KOPT-K1 (cell line): ENCODE results near the gene C10orf90.

Experiments used
- H3K27ac ChIP-seq: fragments of 200-600 bp; sonication (generic); 2 replicates; pipeline ENCODE4 v1.5.1; 2016; ENCODE audit warnings: antibody characterized with exemption, mild to moderate bottlenecking, low read depth, low read length; ENCODE audit not compliant: poor library complexity, severe bottlenecking
- H3K36me3 ChIP-seq: fragments of 200-600 bp; sonication (generic); 2 replicates; pipeline ENCODE4 v1.5.1; 2017; ENCODE audit warnings: antibody characterized with exemption, mild to moderate bottlenecking, low read length, moderate library complexity; ENCODE audit not compliant: insufficient read depth
- H3K9me3 ChIP-seq: fragments of 200-600 bp; sonication (generic); 2 replicates; pipeline ENCODE4 v1.5.1; 2017; ENCODE audit warnings: antibody characterized with exemption, low read length, mild to moderate bottlenecking; ENCODE audit not compliant: insufficient read depth, poor library complexity, severe bottlenecking

C10orf90 gene

DNA sequence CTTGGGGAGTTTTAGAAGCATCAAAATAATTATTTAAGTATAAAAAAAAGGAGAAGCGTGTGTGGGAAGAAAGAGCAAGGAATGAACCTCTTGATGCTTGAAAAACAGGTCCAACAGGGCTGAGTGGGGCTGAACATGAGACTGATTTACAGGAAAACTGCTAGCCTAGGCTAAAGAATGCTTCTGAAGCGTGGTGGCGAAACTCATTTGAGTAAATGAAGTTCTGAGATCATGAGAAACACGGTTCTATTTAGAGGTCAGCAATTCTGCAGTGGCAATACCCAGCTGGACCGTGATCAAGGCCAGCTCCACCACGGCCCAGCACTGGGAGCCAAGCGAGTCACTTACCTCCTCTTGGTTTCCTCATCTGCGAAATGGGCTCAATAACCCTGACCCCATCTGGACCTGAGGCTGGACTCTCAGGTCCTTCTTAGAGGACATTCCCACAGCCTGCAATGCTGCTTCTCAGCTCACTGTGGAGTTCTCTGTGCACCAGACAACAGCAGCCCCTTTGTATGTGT, 142.1 kb downstream of the C10orf90 start:
- Histone ChIP-seq H3K36me3 (no peaks in the 10 kb centered on the region), H3K9me3 (no peaks in the 10 kb centered on the region), H3K27ac (no peak overlapping the region)

DNA sequence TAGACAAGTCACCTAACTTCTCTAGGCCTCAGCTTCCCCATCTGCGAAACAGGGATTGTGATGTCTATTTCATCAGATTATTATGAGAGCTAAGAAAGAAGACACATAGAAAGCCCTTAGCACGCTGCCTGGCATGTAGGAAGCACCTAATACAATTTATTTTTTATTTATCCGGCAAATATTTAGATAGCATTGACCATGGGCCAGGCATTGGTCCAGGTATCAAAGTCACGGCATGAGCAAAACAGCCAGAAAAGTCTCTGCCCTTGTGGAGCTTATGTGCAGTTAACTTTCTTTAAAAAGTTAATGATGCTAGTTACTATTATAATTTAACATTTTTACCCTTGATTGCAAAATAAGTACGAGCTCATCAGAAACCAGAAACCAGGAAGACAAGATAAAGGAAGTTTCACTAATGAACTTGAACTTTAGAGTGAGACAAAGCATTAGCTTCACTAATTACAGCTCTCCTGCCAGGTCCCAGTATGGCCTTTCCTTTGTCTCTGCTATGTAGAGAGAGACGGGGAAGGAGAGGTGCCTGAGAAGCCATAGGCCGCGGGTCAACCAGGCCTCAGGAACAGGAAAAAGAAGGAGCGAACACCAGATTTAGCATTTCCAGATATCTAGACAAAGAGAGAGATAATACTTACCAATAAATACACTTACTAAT, 142.7 kb downstream of the C10orf90 start:
- H3K9me3 ChIP-seq: no peaks in the 10 kb centered on the region
- H3K27ac ChIP-seq: no peak overlapping the region
- H3K36me3 ChIP-seq: no peaks in the 10 kb centered on the region

DNA sequence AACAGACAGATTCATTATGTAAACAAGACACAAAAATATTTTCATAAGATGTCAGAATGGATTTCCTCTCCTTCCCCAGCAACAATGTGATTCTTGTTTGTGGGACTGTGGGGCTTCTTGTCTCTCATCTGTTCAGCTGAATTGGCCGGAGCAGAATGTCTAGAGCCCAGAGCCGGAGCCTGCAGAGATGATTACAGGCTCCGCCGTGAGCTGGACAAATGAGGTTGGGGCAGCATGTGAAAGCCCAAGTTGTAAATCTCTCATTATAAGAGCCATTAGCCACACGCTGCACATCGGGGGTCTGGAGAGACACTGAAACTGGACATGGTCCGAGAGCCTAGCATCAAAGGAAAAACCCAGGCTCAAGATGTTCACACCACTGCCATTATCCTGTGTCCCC, 145.2 kb downstream of the C10orf90 start:
- H3K27ac ChIP-seq: no peak overlapping the region
- H3K36me3 ChIP-seq: no peaks in the 10 kb centered on the region
- no peaks in the 10 kb centered on the region for H3K9me3 ChIP-seq

DNA sequence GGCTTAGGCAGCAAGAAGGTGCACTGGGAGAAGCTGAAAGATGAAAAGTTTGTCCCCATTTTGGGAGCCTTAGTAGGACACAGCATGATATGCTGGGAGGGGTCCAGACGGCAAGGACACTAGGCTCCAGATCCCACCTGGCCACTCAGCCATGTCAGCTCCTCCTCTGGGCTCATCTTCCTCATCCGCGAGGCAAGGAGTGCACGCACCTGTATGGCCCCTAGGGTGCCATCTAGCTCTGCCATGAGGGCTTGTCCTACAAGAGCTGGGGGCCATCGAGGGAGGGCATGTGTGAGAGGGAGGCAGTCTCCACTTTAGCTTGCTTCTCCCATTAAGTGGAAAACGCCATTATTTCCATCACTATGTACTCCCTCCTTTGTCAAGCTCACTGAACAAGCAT, 146.0 kb downstream of the C10orf90 start:
- no peaks in the 10 kb centered on the region for H3K36me3 ChIP-seq
- H3K27ac ChIP-seq: no peak overlapping the region

DNA sequence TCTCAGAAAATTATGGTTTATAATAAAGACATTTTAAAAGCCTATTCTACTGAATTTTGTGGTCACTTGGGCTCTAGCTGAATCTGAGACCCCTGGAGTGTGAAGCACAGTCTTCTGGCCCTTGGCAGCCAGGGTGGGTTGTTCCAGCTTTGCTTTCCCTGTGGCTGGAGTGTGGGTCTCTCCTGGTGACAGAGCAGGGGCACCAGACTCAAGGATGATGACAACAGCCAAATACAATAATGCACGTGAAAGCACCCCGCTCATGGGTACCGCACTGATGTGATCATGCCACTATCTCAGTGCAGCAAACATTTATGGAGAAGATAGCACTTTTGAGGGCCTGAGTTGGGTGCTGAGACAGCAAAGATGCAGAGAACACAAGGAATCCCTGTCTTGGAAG, 147.4 kb downstream of the C10orf90 start:
- Histone ChIP-seq H3K27ac (no peak overlapping the region), H3K9me3 (no peaks in the 10 kb centered on the region), H3K36me3 (no peaks in the 10 kb centered on the region)

More for the DNA sequence above, 146.0 kb downstream of the C10orf90 start:
- H3K9me3 ChIP-seq: no peaks in the 10 kb centered on the region

DNA sequence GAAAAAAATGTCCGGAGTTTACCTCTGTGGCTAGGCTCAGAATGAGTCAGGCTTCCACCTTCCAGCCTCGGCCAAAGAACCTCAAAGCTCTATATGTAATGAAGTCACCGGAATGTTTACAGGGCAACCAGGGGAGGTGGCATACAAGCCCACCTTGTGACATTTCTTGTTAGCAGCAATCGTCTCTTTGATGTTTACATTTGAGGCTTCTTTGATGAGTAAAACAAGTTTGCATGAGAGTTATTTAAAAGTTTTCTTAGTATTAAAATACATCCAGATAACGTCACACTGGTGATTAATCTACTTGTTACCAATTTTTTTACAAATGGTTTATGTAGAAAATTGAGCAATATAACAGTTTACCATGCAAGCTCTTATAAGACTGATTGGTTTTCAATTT, 149.1 kb downstream of the C10orf90 start:
- no peaks in the 10 kb centered on the region for H3K9me3 ChIP-seq
- H3K27ac ChIP-seq: no peak overlapping the region
- no peaks in the 10 kb centered on the region for H3K36me3 ChIP-seq

DNA sequence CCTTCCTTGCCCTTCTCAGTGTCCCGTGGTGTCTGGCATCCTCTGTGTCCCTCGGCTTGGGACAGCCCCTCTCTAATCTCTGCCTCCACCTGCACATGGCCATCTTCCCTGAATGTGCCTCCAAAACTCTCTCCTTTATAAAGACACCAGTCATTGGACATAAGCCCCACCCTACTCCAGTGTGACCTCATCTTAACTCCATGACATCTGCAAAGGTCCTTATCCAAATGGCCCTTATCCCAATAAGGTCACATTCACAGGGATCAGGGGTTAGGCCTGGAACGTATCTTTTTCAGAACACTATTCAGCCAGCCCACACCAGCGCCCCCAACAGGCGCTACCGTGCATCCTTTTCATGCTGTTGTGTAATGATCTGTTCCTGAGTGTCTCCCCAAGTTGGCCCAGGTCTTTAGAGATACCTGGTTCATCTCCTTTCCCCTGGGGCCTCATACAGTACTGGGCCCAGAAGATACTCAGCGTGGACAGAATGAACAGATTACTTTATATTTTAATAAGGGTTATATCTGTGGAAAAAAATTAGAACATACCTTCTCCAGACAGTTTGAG, 149.7 kb downstream of the C10orf90 start:
- H3K9me3 ChIP-seq: no peaks in the 10 kb centered on the region
- no peak overlapping the region for H3K27ac ChIP-seq
- H3K36me3 ChIP-seq: no peaks in the 10 kb centered on the region

DNA sequence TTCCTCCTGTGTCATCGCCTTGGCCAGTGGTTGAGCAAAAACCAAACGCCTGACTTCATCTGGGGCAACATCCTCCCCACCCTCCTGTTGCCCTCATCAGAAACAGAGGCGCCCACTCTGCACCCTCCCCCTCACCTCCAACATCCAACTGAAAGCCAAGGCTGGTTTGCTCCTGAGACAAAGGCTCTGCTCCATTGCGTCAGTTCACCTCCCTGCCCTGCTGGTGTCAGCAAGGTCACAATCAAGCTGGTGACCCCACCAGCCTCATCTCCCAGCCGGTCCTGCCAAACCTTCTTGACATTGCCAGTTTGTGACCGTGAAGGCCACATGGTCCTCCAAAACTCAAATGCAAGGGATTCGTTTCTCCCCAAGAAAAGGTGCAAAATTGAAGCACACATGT, 150.5 kb downstream of the C10orf90 start:
- H3K9me3 ChIP-seq: no peaks in the 10 kb centered on the region
- H3K36me3 ChIP-seq: no peaks in the 10 kb centered on the region
- H3K27ac ChIP-seq: no peak overlapping the region

DNA sequence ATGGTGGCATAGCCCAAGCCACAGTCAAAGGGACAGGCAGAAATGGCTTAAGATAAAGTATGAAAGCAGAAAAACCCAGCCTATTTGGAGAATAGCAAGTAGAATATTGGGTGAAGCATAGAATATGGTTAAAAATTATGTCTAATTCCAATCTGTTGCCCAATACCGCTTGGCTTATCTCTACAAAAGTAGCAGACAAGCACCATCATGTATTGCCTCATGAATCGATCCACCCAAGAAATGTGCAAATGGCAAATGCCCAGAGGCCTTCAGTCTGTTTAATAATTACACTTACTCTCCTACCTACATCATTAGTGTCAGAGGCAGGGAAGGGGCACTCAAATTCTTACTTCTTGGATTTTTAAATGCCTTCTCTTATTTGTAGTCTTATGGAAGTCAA, 151.3 kb downstream of the C10orf90 start:
- Histone ChIP-seq H3K9me3 (no peaks in the 10 kb centered on the region), H3K27ac (no peak overlapping the region), H3K36me3 (no peaks in the 10 kb centered on the region)

DNA sequence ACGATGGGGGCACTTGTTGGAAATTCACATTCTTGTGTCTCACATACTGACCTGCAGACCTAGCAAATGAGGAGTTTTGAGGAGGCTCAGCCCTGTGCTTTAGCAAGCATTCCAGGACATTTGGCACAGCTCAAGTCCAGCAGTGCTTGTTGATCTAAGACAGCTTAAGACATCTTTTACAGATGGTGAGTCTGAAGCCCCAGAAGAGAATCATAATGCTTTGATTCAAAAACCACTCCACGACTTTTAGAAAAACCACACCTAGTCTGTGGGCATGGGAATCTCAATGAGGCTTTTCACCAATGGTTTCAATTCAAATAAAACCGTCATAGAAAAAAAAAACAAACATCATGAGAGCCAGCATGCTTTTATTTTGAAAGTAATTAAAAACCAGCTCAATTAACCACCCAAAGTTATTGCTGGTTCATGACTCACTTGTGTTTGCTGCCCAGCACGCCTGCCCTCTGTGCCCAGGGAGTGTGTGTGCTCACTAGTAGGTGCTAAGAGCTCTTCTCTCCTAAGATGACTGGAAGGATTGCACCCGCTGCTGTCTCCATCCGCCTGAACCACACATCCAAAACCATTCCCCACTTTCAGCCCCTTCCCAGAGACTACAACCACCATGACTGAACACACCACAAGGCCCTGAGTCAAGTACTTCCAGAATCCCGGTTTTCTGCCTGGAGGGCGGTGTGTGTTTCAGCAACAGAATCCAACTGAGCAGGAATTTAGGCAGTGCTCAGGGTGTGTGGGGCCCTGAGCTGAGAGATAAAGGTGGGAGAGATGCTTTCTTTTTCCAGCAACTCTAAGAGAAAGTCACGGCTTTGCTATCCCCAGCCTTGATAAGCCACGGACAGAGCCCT, 152.0 kb downstream of the C10orf90 start:
- no peaks in the 10 kb centered on the region for H3K9me3 ChIP-seq
- H3K27ac ChIP-seq: no peak overlapping the region
- no peaks in the 10 kb centered on the region for H3K36me3 ChIP-seq

DNA sequence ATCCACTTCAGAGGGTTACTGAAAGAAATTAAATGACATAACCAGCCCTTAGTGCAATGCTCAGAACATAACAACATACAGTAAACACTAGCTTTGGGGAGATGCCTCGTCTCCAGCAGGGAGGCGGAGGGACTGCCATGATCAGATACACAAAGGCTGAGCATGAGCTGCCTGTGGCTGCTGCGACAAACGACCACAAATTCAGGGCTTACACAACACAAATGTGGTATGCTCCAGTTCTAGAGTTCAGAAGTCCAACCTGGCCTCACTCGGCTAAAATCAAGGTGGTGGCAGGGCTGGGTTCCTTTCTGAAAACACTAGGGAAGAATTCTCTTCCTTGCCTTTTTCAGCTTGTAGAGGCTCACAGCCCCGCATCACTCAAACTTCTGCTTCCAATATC, 154.0 kb downstream of the C10orf90 start:
- H3K27ac ChIP-seq: no peak overlapping the region
- H3K36me3 ChIP-seq: no peaks in the 10 kb centered on the region
- H3K9me3 ChIP-seq: no peaks in the 10 kb centered on the region

DNA sequence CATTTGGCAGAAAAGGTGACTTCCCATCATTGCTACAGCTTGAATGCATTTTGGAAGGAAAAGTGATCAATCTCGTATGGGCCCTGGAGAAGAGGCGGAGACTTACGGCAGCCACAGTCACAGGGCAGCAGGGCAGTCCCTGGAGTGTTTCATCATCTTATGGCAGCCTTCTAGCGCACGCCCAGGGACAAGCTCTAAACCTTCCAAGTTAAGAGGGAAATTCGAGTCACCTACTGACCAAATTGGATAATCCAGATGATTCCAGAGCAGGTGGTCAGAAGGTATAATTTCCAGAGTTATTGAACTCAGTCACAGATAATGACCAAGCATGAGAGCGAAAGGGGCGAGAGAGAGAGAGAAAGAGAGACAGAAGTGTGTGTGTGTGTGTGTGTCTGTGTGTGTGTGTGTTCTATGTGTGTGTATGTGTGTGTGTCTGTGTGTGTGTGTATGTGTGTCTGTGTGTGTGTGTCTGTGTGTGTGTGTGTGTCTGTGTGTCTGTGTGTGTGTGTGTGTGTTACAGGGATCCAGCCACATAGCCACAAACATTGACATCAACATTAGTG, 158.5 kb downstream of the C10orf90 start:
- no peaks in the 10 kb centered on the region for H3K36me3 ChIP-seq
- H3K27ac ChIP-seq: no peak overlapping the region
- no peaks in the 10 kb centered on the region for H3K9me3 ChIP-seq

DNA sequence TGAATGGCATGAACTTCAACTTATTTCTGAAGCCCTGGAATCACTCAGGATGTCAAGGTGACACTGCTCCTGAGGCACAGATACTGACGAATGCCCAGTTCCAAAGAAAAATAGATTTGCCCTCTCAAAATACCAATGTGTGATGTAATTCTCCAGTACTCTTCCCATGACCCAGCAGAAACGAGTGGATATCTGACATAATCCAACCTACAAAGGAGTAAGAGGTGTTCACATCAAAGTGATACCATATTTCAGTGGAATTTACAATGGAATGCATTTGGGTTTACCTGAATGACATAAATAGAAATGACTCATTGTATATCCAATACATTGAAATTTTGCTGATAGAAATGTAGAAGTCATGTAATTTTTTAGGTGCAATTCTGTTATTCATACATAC, 161.3 kb downstream of the C10orf90 start:
- Histone ChIP-seq H3K36me3 (no peaks in the 10 kb centered on the region), H3K27ac (no peak overlapping the region), H3K9me3 (no peaks in the 10 kb centered on the region)

DNA sequence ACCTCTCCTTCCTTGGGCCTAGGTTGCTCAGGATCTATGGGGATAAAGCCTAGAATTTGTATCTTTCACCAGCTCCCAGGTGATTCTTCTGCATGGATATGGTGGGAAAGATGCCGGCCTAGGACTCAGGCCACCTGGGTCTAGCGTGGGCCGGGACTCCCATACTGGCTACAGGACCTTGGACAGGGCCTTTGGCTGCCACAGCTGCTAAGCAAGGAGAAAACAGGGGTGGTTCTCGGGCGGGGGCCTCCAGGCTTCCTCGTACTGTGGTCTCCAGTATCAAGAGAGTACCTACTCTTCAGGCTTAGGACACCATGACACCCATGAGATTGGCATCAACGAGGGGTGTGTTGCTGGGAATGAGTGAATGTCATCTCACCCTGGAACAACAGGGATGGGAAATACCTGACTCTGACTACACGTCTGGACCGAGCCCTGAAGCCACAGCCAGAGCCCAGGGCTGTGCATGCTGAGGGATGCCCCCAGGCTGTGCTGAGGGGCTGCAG, 161.9 kb downstream of the C10orf90 start:
- no peaks in the 10 kb centered on the region for H3K36me3 ChIP-seq

DNA sequence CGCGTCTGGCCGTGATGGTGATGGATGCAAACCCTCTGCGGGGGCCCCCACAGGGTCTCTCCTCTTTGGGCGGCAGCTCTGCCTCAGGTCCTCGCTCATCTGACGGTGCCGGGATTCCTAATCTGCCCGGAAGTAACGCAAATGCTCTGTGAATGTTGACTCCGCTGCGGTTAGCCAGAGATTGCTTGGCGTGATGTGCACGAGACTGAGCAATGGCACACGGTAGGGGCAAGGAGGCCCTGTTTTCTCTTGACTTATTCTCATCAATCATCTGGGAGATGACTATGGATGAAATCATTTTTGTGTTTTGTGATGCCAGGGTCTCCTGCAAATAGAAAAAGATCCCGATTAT, 165.8 kb downstream of the C10orf90 start:
- H3K27ac ChIP-seq: no peak overlapping the region
- no peaks in the 10 kb centered on the region for H3K36me3 ChIP-seq
- H3K9me3 ChIP-seq: no peaks in the 10 kb centered on the region

More for the DNA sequence above, 161.9 kb downstream of the C10orf90 start:
- Histone ChIP-seq H3K9me3 (no peaks in the 10 kb centered on the region), H3K27ac (no peak overlapping the region)
